Measurements from ENCODE around the gene ARPIN.
"Not testable (repeated sequence)": the region's sequence is repeated elsewhere in the genome, so short reads cannot be mapped to it uniquely, and the experiment has no call there.

ARPIN gene

DNA sequence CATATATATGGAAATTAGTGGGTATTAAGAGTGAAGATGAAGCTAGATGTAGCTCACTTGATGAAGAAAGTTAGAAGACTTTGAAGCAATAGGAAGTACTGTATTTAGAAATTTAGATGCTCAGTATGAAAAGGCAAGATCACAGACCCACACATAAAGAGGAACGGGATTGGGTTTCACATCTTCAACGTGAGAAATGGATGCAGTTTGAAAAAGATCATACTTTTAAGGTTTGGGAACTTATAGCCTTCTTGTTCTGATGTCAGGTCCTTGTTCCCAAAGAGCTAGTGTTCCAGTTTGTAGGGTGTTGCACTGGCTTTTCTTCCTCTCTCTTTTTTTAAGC is 35.7 kb downstream of the ARPIN start:
- no peak for DNase-seq (ENCODE audit: low read depth)

DNA sequence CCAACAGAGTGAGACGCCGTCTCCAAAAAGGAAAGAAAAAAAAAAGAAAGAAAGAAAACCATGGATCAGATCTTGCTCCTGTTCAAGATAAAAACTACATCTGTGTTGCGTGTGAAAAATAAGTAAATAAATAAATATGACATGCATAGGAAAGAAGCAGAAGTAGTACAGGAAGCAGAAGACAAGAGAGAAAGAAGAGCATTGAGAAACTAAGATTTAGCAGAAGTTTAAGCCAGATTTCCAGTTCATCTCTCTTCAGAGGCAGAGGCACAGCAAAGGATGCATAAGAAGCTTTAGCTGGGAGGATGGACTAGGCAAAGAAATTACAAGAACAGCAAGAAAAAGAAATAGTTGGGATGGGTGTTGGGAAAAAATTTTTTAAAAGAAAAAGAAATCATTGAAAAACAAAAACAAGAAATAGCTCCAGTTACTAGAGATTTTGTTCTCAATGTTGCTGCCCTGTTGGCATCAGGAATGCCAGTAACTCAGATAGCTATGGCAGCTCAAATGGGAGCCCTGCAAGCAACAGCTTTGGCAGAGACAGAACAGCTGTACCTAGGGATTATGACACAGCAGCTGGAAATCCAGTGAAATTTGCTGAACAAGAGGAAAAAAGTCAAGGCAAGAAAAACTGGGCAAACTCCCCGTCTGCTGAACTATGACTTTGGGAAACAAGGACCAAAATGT is 36.2 kb downstream of the ARPIN start:
- no peak for DNase-seq (ENCODE audit: low read depth)

DNA sequence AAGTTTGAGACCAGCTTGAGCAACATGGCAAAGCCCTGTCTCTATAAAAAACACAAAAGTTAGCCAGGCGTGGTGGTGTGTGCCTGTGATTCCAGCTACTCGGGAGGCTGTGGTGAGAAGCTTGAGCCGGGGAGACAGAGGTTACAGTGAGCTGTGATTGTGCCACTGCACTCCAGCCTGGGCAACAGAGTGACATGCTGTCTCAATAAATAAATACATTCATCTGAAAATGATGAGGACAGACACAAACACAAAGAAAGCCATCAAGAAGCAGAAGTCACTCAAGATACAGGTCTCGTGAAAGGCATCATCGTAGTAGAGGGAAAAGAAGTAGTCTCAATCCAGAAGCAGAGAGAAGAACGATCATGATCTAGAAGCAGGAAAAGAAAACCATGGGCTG is 37.0 kb downstream of the ARPIN start:
- DNase-seq (ENCODE audit: low read depth), result no peak

DNA sequence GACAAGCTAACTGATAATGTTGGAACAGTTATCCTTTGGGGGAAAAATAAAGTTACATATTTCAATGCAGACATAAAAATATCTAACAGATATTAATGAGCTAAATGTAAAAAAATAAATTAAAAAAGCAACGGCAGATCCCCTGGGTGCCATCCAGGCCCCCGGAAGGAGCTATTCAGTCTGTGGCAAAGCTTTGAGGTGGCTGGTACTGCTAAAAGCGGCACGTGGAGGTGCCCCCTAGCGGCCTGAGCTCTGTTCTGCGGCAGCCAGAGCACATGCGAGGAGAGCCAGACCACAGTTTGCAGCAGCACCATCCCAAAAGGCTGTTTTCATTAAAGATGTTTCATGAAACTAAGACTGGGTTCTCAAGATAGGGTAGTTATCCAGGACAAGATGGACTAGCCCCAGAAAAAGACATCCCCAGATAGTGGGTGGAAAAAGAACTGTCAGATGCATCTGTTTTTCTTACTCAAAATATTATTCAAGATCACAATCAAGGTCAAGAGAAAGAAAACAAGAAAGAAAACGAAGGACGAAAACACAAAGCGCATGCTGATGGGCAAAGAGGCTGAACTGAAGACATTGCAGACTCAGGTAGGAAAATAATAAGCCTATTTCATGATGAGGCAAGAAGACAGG is 37.7 kb downstream of the ARPIN start:
- DNase-seq (ENCODE audit: low read depth), result peak; percentile 36

DNA sequence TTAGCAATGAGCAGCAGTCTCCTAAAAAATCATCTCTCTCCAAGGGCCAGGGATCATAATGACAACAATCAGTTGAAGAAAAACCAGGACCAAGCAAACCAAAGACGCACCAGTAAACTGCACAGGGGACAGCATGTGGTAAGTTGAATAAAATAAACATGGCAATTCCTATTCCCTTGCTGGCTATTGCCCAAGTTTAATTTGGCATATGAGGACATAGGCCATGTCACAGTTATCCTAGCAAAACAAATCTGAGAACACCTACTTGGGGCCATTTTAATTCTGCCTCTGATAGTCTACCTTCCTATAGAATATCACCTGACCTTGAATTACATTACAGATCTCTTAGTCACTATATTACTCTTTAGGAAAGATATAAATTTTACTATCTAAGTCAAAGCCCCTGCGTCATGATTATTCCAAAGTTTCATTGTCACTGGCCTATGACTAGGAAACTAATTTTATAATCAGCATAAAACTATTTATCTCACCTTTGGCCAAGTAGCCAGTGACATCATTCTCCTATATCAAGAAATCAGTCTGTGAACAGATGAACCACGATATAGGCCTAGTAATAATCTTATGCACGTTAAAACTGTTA is 42.0 kb downstream of the ARPIN start:
- DNase-seq (ENCODE audit: low read depth), result no peak

GRCh38 chr15:89870006-89870405 is 42.7 kb downstream of the ARPIN start:
- no peak for DNase-seq (ENCODE audit: low read depth)

DNA sequence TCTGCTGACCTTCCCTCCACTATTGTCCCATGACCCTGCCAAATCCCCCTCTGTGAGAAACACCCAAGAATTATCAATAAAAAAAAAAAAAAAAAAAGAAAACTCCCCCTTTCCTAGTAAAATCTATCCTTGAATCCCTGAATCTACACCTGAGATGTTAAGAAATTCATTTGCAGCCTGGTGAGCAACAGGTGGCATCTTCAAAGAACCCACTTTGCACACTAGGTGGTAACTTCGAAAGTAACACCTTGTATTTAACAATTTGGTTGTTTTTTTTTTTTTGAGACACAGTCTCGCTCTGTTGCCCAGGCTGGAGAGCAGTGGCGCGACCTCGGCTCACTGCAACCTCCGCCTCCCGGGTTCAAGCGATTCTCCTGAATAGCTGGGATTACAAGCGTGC is 43.3 kb downstream of the ARPIN start:
- not testable (repeated sequence) for DNase-seq (ENCODE audit: low read depth)

- DNase-seq (ENCODE audit: low read depth), result no peak
Observed at GRCh38 chr15:89864958-89865739, 47.6 kb downstream of the ARPIN start.

DNA sequence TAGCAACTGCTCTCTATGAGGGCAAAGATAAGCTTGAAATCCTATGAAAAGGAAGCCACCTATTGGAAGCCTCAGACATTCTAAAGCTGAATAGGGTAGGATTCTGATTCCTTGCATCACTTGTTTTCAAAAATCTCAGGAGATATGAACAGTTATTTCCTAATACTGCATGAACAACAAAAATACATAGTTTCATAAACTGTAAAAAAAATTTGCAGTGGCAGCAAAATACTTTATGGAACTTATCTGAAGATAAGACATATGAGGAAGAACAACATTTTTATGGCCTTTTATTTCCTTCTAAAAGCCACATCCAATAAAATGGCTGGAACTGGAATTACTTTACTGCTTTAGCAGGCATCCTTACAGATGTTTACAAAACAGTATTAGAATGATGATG is 48.8 kb downstream of the ARPIN start:
- DNase-seq (ENCODE audit: low read depth), result no peak

- no peak for DNase-seq (ENCODE audit: low read depth)
Observed at GRCh38 chr15:89860891-89861290, 51.9 kb downstream of the ARPIN start.

DNA sequence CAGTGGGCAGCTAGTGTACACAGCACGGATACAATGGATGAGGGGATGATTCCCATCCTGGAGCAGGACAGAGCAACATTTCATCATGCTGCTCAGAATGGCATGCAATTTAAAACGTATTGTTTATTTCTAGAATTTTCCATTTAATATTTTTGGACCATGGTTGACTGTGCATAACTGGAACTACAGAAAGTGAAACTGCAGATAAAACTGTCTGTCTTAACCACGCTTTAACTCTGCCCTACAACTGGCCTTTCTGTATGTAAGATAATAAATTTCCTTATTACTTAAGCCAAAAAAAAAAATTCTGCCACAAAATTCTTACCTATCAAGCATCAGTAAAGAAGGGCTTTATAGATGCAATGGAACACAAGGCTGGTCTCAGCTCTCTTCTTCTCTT is 52.3 kb downstream of the ARPIN start:
- DNase-seq (ENCODE audit: low read depth), result no peak

GRCh38 chr15:89858661-89859458 is 53.9 kb downstream of the ARPIN start:
- DNase-seq (ENCODE audit: low read depth), result no peak

- DNase-seq (ENCODE audit: low read depth), result no peak
Observed at GRCh38 chr15:89857673-89858072, 55.1 kb downstream of the ARPIN start.

DNA sequence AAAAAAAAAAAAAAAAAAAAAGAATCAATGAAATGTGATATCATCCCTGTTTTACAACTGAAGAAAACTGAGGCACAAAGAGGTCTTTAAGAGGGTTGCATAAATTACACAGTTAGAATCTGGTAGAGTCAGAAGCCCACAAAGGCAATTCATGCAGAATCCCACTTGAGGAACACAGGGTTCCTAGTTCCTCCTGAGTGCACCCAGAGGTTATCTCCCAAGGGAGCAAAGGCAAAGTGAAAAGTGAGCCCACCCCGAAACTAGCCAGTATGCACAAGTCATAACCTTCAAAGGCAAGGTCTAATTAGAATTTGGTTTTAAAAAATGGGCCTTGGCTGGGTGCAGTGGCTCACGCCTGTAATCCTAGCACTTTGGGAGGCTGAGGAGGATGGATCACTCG is 56.8 kb downstream of the ARPIN start:
- no peak for DNase-seq (ENCODE audit: low read depth)

- DNase-seq (ENCODE audit: low read depth), result not testable (repeated sequence)
Observed at GRCh38 chr15:89854863-89855262, 57.9 kb downstream of the ARPIN start.

GRCh38 chr15:89852342-89852995 is 60.3 kb downstream of the ARPIN start:
- no peak for DNase-seq (ENCODE audit: low read depth)

DNA sequence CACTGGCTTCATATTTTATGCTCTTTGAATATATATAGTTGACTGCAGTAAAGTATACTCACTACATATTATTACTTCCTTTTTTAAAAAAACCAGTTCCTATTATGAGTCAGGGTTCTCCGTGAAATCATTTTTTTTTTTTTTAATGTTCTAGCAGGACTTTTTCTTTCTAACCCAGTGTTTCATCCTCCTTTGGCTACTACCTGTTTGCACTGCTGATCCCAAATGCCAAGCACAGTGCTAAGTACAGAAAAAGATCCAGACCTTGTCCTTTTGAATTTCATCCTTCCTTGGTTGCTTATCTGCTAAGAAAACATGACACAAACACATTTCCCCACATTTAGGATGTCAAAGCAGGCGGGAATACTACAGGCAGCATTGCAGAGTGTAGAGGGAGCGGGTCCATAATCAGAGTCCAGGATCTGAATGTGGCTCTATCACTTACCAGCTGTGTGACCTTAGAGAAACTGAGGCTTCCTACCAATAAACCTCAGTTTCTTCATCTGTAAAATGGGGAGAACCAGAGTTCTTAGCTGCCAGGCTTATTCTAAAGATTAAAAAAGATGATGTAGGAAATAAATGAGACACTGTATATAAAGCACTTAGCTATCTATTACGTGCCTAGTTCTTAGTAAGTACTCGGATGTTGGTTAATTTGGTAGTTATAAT is 60.9 kb downstream of the ARPIN start:
- no peak for DNase-seq (ENCODE audit: low read depth)

DNA sequence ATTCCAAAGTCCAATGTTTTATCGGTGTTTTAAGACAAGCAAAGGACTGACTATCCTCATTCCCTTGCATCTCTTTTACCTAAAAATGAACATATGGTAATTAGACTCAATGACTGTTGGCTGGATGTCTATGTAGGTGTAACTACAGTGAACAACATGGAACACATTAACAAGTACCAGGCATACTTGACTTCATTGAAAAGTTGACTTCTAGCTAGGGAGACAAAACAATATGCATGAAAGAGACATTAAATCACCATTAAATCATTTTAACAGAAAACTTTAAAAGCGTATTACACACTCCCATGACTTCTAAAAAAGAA is 63.8 kb downstream of the ARPIN start:
- DNase-seq (ENCODE audit: low read depth), result no peak

GRCh38 chr15:89847101-89847500 is 65.7 kb downstream of the ARPIN start:
- no peak for DNase-seq (ENCODE audit: low read depth)

GRCh38 chr15:89845305-89845893 is 67.4 kb downstream of the ARPIN start:
- DNase-seq (ENCODE audit: low read depth), result peak; percentile 95

Data from HS-27A (cell line).